B cell (primary cell): ENCODE results near the gene AKIP1. TPM values are rescaled to one million over a fixed set of nuclear protein-coding genes. Genes with fewer than 3 reads are reported as not detected.

Source experiments
- ATAC-seq: fragments of 200-7000 bp; cut with Tn5 transposase; one replicate; pipeline ENCODE4 v1.10.0; 2021; ENCODE audit warnings: low read depth, mild to moderate bottlenecking, moderate number of reproducible peaks, moderate library complexity
- CTCF ChIA-PET: fragments of 350-600 bp; sonication (Branson Sonifier 250); formaldehyde crosslinking; loops from one replicate; lab custom pipeline; 2021; ENCODE audit warnings: antibody characterized with exemption, inconsistent platforms; lab: Charles Lee
- POLR2A ChIA-PET: fragments of 350-600 bp; sonication (Branson Sonifier 250); formaldehyde crosslinking; loops from one replicate; lab custom pipeline; 2021; ENCODE audit warnings: antibody characterized with exemption; lab: Charles Lee
- DNase-seq: peaks from one replicate; pipeline ENCODE4 v3.0.0; 2013
- H2AFZ ChIP-seq: 2 replicates; pipeline ENCODE4 v1.6.1; 2012; ENCODE audit warnings: mild to moderate bottlenecking, low read depth, low read length; ENCODE audit not compliant: insufficient read depth, poor library complexity, severe bottlenecking
- H3K27ac ChIP-seq, 2 donors: 1 replicate in 1 of 2; 2 replicates in 1 of 2; pipeline ENCODE4 v1.5.1; 2012 to 2013; ENCODE audit warnings: low read length in 2 of 2, mild to moderate bottlenecking in 2 of 2, moderate library complexity in 1 of 2
- H3K27me3 ChIP-seq, 4 experiments: fragments of 200-600 bp in 1 of 4; sonication (generic) in 1 of 4; replicated peaks in 1 of 4; 1 replicate in 2 of 4; 2 replicates in 2 of 4; pipeline versions ENCODE4 v1.6.1 to v1.7.0; 2013 to 2016; ENCODE audit warnings: low read length in 3 of 4, mild to moderate bottlenecking in 2 of 4, mixed read lengths in 1 of 4, moderate library complexity in 1 of 4; ENCODE audit not compliant: insufficient read depth in 4 of 4, control insufficient read depth in 3 of 4; ENCODE audit errors: control extremely low read depth in 1 of 4
- H3K36me3 ChIP-seq, 2 experiments: replicated peaks in 1 of 2; 1 replicate in 1 of 2; 2 replicates in 1 of 2; pipeline versions ENCODE4 v1.6.1 to v1.7.1; 2013; ENCODE audit warnings: low read length in 1 of 2; ENCODE audit not compliant: insufficient read depth in 2 of 2, control insufficient read depth in 1 of 2; ENCODE audit errors: control extremely low read depth in 1 of 2, extremely low read depth in 1 of 2
- H3K4me1 ChIP-seq, 2 donors: fragments of 200-600 bp in 1 of 2; sonication (generic) in 1 of 2; 1 replicate in 1 of 2; 2 replicates in 1 of 2; pipeline versions ENCODE4 v1.5.1 to v1.6.1; 2013 to 2017; ENCODE audit warnings: low read length in 2 of 2; ENCODE audit not compliant: control insufficient read depth in 2 of 2, insufficient read depth in 2 of 2
- H3K4me2 ChIP-seq: replicated peaks from 2 replicates; pipeline ENCODE3; 2012; ENCODE audit warnings: mild to moderate bottlenecking, low read depth, low read length; ENCODE audit not compliant: poor library complexity, severe bottlenecking
- H3K4me3 ChIP-seq, 5 experiments: fragments of 200-600 bp in 1 of 5; sonication (generic) in 1 of 5; 1 replicate in 3 of 5; 2 replicates in 2 of 5; pipeline versions ENCODE4 v1.5.1 to v1.7.0; 2011 to 2016; ENCODE audit warnings: low read length in 4 of 5, mild to moderate bottlenecking in 4 of 5, low read depth in 2 of 5, control low read depth in 1 of 5, moderate library complexity in 1 of 5; ENCODE audit not compliant: insufficient read depth in 1 of 5; ENCODE audit errors: control extremely low read depth in 1 of 5, extremely low read depth in 1 of 5
- H3K79me2 ChIP-seq: fragments of 200-600 bp; sonication (generic); one replicate; pipeline ENCODE4 v1.6.0; 2016; ENCODE audit warnings: low read length; ENCODE audit not compliant: control insufficient read depth, insufficient read depth
- H3K9ac ChIP-seq: fragments of 200-600 bp; sonication (generic); 2 replicates; pipeline ENCODE4 v1.6.1; 2017; ENCODE audit warnings: mild to moderate bottlenecking, low read length, moderate library complexity
- H3K9me3 ChIP-seq, 3 donors: one replicate each; pipeline versions ENCODE4 v1.6.1 to v1.7.1; 2013; ENCODE audit warnings: low read length in 2 of 3; ENCODE audit not compliant: control insufficient read depth in 2 of 3, insufficient read depth in 1 of 3; ENCODE audit errors: control extremely low read depth in 1 of 3
- H4K20me1 ChIP-seq: 2 replicates; pipeline ENCODE4 v1.6.0; 2012; ENCODE audit warnings: mild to moderate bottlenecking, low read length; ENCODE audit not compliant: insufficient read depth, control insufficient read depth, poor library complexity, severe bottlenecking
- H3K27ac Mint-ChIP-seq: one replicate; pipeline ENCODE4 v1.8.0; 2021; ENCODE audit warnings: mixed read lengths
- H3K27me3 Mint-ChIP-seq: one replicate; pipeline ENCODE4 v1.8.0; 2021; ENCODE audit warnings: mixed read lengths
- H3K4me1 Mint-ChIP-seq: one replicate; pipeline ENCODE4 v1.8.0; 2021; ENCODE audit warnings: mixed read lengths
- H3K4me3 Mint-ChIP-seq: one replicate; pipeline ENCODE4 v1.8.0; 2021; ENCODE audit warnings: mixed read lengths
- H3K9me3 Mint-ChIP-seq: one replicate; pipeline ENCODE4 v1.8.0; 2022; ENCODE audit warnings: mixed read lengths; ENCODE audit not compliant: insufficient read depth
- EZH2 ChIP-seq: IDR thresholded peaks from 2 replicates; pipeline ENCODE4 v1.6.1; 2012; ENCODE audit warnings: borderline replicate concordance, low read depth, mild to moderate bottlenecking, moderate library complexity, low read length; ENCODE audit not compliant: insufficient read depth, poor library complexity, severe bottlenecking
- WGBS: methylation state at CpG from one replicate; pipeline ENCODE4 v1.1.5; 2013; ENCODE audit warnings: missing lambda C conversion rate; ENCODE audit not compliant: insufficient coverage; 5-methylcytosine and 5-hydroxymethylcytosine counted together
- intact Hi-C: fragments of 100-400 bp; cut with micrococcal nuclease; formaldehyde crosslinking; loops from one replicate; pipeline ENCODE4 v1.10.0; 2022
- polyA plus RNA-seq: library from polyadenylated mRNA; depleted of rRNA; stranded (reverse); fragments of >200 nt; gene quantifications from 2 replicates; pipeline ENCODE4 v1.2.3, GENCODE V29; 2012
- total RNA-seq, 2 donors: library from RNA; stranded (reverse); fragments of 120-200 nt in 1 of 2; gene quantifications; 1 replicate in 1 of 2; 2 replicates in 1 of 2; pipeline versions ENCODE4 v1.2.3 to v1.2.4, GENCODE V29; 2013 to 2022
- TF ChIP-seq, protein P1 (sequence below): fragments of 200-600 bp; IDR thresholded peaks from one replicate; pipeline ENCODE4 v1.8.0; 2022; ENCODE audit warnings: antibody characterized with exemption, mild to moderate bottlenecking

The AKIP1 gene
- total and polyA plus RNA-seq, 2 donors (not counting 1 experiment from before 2014, with no cell fraction given), result 2.8 to 10.7 TPM

DNA sequence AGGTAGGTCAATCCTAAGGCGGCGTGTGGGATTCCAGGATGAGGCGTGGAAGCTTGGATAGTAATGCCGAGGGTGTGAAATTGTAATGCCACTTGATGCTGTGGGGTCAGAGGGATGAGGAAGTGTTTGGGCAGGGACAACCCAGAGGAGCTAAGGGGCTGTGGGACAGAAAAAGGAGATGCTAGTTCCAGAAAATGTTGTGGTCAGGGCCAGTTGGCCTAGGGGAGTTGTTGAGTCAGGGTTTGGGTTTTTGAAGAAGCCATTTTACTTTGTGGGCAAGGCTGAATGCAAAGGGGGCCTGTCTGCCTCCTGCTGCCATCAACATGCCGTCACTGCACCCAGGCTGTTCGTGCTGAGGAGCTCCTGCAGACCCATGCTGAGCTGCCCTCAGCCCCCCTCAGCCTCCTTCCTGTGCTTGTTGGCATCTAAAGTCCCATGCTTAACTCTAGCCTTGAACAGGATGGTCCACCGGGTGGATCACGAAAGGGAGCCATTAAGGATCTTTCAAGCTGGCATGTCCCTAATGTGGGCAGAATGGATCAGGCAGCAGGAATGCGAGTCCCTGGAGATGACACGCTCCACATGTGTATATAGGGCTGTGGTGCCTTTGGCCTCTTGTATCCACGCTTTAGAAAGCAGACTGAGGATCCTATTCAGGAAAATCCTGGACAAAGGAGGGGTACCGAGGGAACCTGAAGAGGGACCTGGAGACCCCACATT, 19.6 kb downstream of the AKIP1 start:
- ChIA-PET POLR2A (interaction anchor here (0.7 kb wide), 1 partner anchor 28 kb away, joined by 5 read pairs; no protein-coding TSS in a partner anchor), CTCF (interaction anchor here (2.5 kb wide), 1 partner anchor 16 kb away, joined by 8 read pairs; no protein-coding TSS in a partner anchor)
- Histone ChIP-seq H3K9me3 (no peaks in the 10 kb centered on the region), H3K9ac (no peak overlapping the region), H3K4me2 (no peak overlapping the region), H3K4me3 (no peak overlapping the region), H3K36me3 (no peaks in the 10 kb centered on the region), H4K20me1 (no peaks in the 10 kb centered on the region), H3K79me2 (no peaks in the 10 kb centered on the region), H2AFZ (no peak overlapping the region), H3K27me3 (no peaks in the 10 kb centered on the region), H3K4me1 (no peaks in the 10 kb centered on the region), H3K27ac (no peak overlapping the region)
- H3K27ac Mint-ChIP-seq, result no peak overlapping the region
- no peak for ATAC-seq
- H3K27me3 Mint-ChIP-seq, result no peaks in the 10 kb centered on the region
- H3K9me3 Mint-ChIP-seq, result no peaks in the 10 kb centered on the region
- no peak for TF ChIP-seq EZH2
- TF ChIP-seq, protein P1, sequence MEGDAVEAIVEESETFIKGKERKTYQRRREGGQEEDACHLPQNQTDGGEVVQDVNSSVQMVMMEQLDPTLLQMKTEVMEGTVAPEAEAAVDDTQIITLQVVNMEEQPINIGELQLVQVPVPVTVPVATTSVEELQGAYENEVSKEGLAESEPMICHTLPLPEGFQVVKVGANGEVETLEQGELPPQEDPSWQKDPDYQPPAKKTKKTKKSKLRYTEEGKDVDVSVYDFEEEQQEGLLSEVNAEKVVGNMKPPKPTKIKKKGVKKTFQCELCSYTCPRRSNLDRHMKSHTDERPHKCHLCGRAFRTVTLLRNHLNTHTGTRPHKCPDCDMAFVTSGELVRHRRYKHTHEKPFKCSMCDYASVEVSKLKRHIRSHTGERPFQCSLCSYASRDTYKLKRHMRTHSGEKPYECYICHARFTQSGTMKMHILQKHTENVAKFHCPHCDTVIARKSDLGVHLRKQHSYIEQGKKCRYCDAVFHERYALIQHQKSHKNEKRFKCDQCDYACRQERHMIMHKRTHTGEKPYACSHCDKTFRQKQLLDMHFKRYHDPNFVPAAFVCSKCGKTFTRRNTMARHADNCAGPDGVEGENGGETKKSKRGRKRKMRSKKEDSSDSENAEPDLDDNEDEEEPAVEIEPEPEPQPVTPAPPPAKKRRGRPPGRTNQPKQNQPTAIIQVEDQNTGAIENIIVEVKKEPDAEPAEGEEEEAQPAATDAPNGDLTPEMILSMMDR, result no peak
- H3K4me1 Mint-ChIP-seq, result no peaks in the 10 kb centered on the region
- H3K4me3 Mint-ChIP-seq, result no peak overlapping the region
- intact Hi-C loops, result no loop called here
- DNase-seq, result no peak
- WGBS, result 96% methylated on average over 12 of the region's 12 CpGs

DNA sequence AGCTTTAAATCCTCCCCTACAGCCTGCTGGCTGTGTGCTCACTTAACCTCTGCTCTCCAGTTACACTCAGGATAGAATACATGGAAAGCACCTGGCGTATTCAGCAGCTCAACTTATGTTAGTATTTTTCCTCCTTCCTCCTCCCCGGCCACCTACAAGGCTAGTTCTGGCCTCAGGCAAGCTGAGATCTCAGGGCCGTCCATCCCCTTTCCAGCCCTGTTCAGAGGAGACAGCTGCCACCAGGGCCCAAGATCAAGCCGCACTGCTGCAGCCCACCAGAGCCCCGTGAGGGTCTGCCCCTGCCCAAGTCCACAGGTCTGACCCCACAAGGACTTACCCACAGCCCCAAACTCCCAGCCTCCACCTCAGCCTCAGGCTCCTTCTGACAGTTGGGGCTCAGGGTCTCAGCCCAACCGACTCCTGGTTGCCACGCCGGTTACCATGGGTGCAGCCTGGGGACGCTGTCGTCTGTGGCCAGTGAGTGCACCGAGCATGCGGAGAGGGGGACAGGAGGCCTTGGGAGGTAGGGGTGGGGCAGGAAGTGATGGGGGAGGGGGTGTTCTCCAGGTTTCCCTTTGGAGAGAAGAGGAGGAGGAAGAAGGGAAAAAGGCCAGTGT, 21.7 kb downstream of the AKIP1 start, which contains the start of gene C11orf16:
Gene C11orf16, minus strand, starts transcription at position 384 of the 617 bp plus-strand sequence. CDS start 639 bp downstream, outside the sequence.
- peaks cover 3% of the 10 kb centered on the region for H3K4me1 Mint-ChIP-seq
- no peak within 1 kb of the TSS for H3K27ac Mint-ChIP-seq
- H3K4me3 ChIP-seq, result no peak within 1 kb of the TSS
- no peak for TF ChIP-seq EZH2
- TF ChIP-seq, protein P1, result no peak
- H3K9me3 Mint-ChIP-seq, result no peaks in the 10 kb centered on the region
- ATAC-seq (no peak), DNase-seq (no peak)
- H4K20me1 ChIP-seq, result no peaks in the 10 kb centered on the region
- no peaks in the 10 kb centered on the region for H3K27me3 Mint-ChIP-seq
- H3K4me3 Mint-ChIP-seq, result no peak within 1 kb of the TSS
- H2AFZ ChIP-seq, result no peak within 1 kb of the TSS
- ChIA-PET POLR2A (no interaction called here), CTCF (interaction anchor here (0.5 to 2.5 kb wide), 2 partner anchors 18 to 64 kb away, joined by 3 to 8 read pairs; no protein-coding TSS in a partner anchor)
- no peaks in the 10 kb centered on the region for H3K79me2 ChIP-seq
- no peaks in the 10 kb centered on the region for H3K27me3 ChIP-seq
- H3K27ac ChIP-seq, result no peak within 1 kb of the TSS
- intact Hi-C loops, result no loop called here
- no peak within 1 kb of the TSS for H3K4me2 ChIP-seq
- no peak within 1 kb of the TSS for H3K9ac ChIP-seq
- H3K36me3 ChIP-seq, result no peaks in the 10 kb centered on the region
- no peaks in the 10 kb centered on the region for H3K9me3 ChIP-seq
- H3K4me1 ChIP-seq, result no peaks in the 10 kb centered on the region
- 92% methylated on average over 12 of the region's 12 CpGs for WGBS
